ENCODE data around the gene CASD1. TPM values are rescaled to one million over a fixed set of nuclear protein-coding genes. Genes with fewer than 3 reads are reported as not detected.

Gene CASD1
- total and polyA plus RNA-seq, 4 experiments from 2014 or later, result 8.3 to 29.3 (median 21.1) TPM

GRCh38 chr7:94498918-94499317 is 10.7 kb upstream of the CASD1 start:
- H3K4me1 ChIP-seq (ENCODE audit: insufficient read depth, low read length), result no peaks in the 10 kb centered on the region
- intact Hi-C loops (cut with micrococcal nuclease), result no loop called here
- H3K4me1 Mint-ChIP-seq, result no peaks in the 10 kb centered on the region
- no peak overlapping the region for H3K27ac Mint-ChIP-seq
- H3K9me3 ChIP-seq (ENCODE audit: control insufficient read depth in 1 of 2, low read length in 2 of 2), result no peaks in the 10 kb centered on the region
- DNase-seq, result no peak
- H3K4me3 Mint-ChIP-seq, result no peak overlapping the region
- no peak overlapping the region for H3K4me3 ChIP-seq (ENCODE audit: low read length in 2 of 2)
- ChIA-PET POLR2A (ENCODE audit: partially characterized antibody) (no interaction called here), CTCF (ENCODE audit: partially characterized antibody) (interaction anchor here (1.0 kb wide), 1 partner anchor 23 kb away, joined by 3 read pairs; no protein-coding TSS in a partner anchor)
- H3K27ac ChIP-seq (ENCODE audit: low read depth, low read length), result no peak overlapping the region
- H3K27me3 ChIP-seq (ENCODE audit: insufficient read depth, low read length), result no peaks in the 10 kb centered on the region
- peaks cover 0 to 3% (median 0%) of the 10 kb centered on the region in 8 donors for H3K9me3 Mint-ChIP-seq
- H3K27me3 Mint-ChIP-seq, result peaks cover 14 to 15% of the 10 kb centered on the region in 2 donors
- no peaks in the 10 kb centered on the region for H3K36me3 Mint-ChIP-seq
- H3K36me3 ChIP-seq (ENCODE audit: insufficient read depth, low read length), result no peaks in the 10 kb centered on the region

- no peak for DNase-seq
- no peaks in the 10 kb centered on the region for H3K9me3 Mint-ChIP-seq
- no peak overlapping the region for H3K4me3 Mint-ChIP-seq
- no peak overlapping the region for H3K4me3 ChIP-seq (ENCODE audit: low read length in 2 of 2)
- ChIA-PET CTCF (ENCODE audit: partially characterized antibody) (no interaction called here), POLR2A (ENCODE audit: partially characterized antibody) (no interaction called here)
- H3K27me3 ChIP-seq (ENCODE audit: insufficient read depth, low read length), result no peaks in the 10 kb centered on the region
- no peaks in the 10 kb centered on the region for H3K36me3 ChIP-seq (ENCODE audit: insufficient read depth, low read length)
- no peaks in the 10 kb centered on the region for H3K9me3 ChIP-seq (ENCODE audit: control insufficient read depth in 1 of 2, low read length in 2 of 2)
- no peak overlapping the region for H3K27ac ChIP-seq (ENCODE audit: low read depth, low read length)
- H3K27me3 Mint-ChIP-seq, result no peaks in the 10 kb centered on the region
- peaks cover 22 to 32% (median 27%) of the 10 kb centered on the region in 4 donors for H3K4me1 Mint-ChIP-seq
- H3K36me3 Mint-ChIP-seq, result peaks cover 0 to 1% of the 10 kb centered on the region in 2 donors
- peaks cover 25% of the 10 kb centered on the region for H3K4me1 ChIP-seq (ENCODE audit: insufficient read depth, low read length)
- no peak overlapping the region for H3K27ac Mint-ChIP-seq
- intact Hi-C loops (cut with micrococcal nuclease), result loop anchor here (5.0 kb wide), 1 partner anchor 505 kb away; the partner anchor contains the start of gene BET1
Measured at GRCh38 chr7:94507462-94507861, 2.1 kb upstream of the CASD1 start.

DNA sequence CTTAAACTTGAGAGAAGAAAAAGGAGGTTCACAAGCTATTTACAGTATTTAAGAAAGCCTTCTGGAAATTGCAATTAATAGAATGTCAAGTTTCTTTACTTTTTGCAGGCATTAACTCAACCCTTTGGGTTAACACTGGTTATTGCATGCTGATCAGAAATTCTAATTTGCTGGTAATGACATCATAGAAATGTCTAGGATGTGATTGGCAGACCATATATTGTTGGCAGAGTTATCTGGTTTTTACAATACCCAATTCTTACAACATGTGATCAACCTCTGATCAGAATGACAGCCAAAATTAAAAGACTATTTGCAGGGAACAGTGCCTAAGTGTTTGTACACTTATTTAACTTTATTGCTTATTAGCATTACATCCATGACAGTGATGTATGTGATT is 1.6 kb upstream of the CASD1 start:
- H3K27me3 Mint-ChIP-seq, result no peaks in the 10 kb centered on the region
- Histone ChIP-seq H3K27me3 (ENCODE audit: insufficient read depth, low read length) (no peaks in the 10 kb centered on the region), H3K27ac (ENCODE audit: low read depth, low read length) (no peak overlapping the region), H3K4me1 (ENCODE audit: insufficient read depth, low read length) (peaks cover 30% of the 10 kb centered on the region), H3K9me3 (ENCODE audit: control insufficient read depth in 1 of 2, low read length in 2 of 2) (no peaks in the 10 kb centered on the region), H3K36me3 (ENCODE audit: insufficient read depth, low read length) (no peaks in the 10 kb centered on the region), H3K4me3 (ENCODE audit: low read length in 2 of 2) (no peak overlapping the region)
- H3K4me1 Mint-ChIP-seq, result peaks cover 27 to 37% (median 32%) of the 10 kb centered on the region in 4 donors
- intact Hi-C loops (cut with micrococcal nuclease), result loop anchor here (5.0 kb wide), 1 partner anchor 506 kb away; the partner anchor contains the start of gene BET1
- peak overlapping the region in 1 of 7 donors; percentile 92 for H3K27ac Mint-ChIP-seq
- peak overlapping the region in 5 of 8 donors; percentile 83 to 92 (median 89) for H3K4me3 Mint-ChIP-seq
- POLR2A ChIA-PET (ENCODE audit: partially characterized antibody), result no interaction called here
- CTCF ChIA-PET (ENCODE audit: partially characterized antibody), result no interaction called here
- DNase-seq, result peak in 1 of 5 donors; percentile 4
- no peaks in the 10 kb centered on the region for H3K9me3 Mint-ChIP-seq
- H3K36me3 Mint-ChIP-seq, result peaks cover 1 to 3% of the 10 kb centered on the region in 2 donors

DNA sequence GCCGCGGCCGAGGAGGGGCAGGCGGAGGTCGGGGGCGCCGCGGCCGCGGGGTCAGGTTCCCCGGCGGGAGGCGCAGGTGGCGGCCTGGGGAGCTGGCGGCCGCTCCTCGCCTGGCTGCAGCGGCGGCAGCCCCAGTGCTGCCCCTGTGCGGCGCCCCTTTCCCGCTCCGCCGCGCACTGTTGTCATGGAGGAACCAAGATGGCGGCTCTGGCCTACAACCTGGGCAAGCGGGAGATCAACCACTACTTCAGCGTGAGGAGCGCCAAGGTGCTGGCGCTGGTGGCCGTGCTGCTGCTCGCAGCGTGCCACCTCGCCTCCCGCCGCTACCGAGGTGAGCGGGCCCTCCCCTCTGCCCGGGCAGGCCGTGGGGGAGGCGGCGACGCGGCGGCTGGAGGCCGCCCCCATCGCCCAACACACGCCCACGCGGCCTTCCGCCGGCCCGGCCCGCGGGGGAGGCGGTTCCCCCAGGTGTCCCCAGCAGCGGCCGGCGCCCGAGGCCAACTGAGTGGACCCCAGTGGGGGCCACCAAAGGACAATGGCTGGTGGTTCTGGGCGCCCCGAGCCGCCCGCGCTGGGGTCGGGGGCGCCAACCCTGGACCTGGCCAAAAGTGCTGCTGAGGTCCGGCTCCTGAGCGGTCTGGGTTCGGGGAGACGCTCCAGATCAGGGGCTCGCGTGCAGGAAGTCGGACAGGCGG is 425 bp downstream of the CASD1 start:
- Histone ChIP-seq H3K4me3 (ENCODE audit: low read length in 2 of 2) (peak overlapping the region; percentile 54 to 88), H3K36me3 (ENCODE audit: insufficient read depth, low read length) (no peaks in the 10 kb centered on the region), H3K4me1 (ENCODE audit: insufficient read depth, low read length) (peaks cover 43% of the 10 kb centered on the region), H3K27me3 (ENCODE audit: insufficient read depth, low read length) (no peaks in the 10 kb centered on the region), H3K27ac (ENCODE audit: low read depth, low read length) (peak overlapping the region; percentile 83), H3K9me3 (ENCODE audit: control insufficient read depth in 1 of 2, low read length in 2 of 2) (no peaks in the 10 kb centered on the region)
- ChIA-PET POLR2A (ENCODE audit: partially characterized antibody) (interaction anchor here (1.9 kb wide), 1 partner anchor 147 kb away, joined by 13 read pairs; the partner anchor contains the start of gene SGCE), CTCF (ENCODE audit: partially characterized antibody) (no interaction called here)
- H3K27ac Mint-ChIP-seq, result peak overlapping the region; percentile 71 to 94 (median 91)
- H3K36me3 Mint-ChIP-seq, result peaks cover 1 to 3% of the 10 kb centered on the region in 2 donors
- H3K27me3 Mint-ChIP-seq, result no peaks in the 10 kb centered on the region
- peak overlapping the region; percentile 82 to 94 (median 90) for H3K4me3 Mint-ChIP-seq
- DNase-seq, result peak; percentile 68 to 79 (median 73)
- H3K4me1 Mint-ChIP-seq, result peaks cover 39 to 51% (median 45%) of the 10 kb centered on the region in 4 donors
- H3K9me3 Mint-ChIP-seq, result no peaks in the 10 kb centered on the region
- intact Hi-C loops (cut with micrococcal nuclease), result loop anchor here (1.0 to 10.0 kb wide), 3 partner anchors 147 to 1275 kb away; partner anchors contain the start of genes BET1 and VPS50

DNA sequence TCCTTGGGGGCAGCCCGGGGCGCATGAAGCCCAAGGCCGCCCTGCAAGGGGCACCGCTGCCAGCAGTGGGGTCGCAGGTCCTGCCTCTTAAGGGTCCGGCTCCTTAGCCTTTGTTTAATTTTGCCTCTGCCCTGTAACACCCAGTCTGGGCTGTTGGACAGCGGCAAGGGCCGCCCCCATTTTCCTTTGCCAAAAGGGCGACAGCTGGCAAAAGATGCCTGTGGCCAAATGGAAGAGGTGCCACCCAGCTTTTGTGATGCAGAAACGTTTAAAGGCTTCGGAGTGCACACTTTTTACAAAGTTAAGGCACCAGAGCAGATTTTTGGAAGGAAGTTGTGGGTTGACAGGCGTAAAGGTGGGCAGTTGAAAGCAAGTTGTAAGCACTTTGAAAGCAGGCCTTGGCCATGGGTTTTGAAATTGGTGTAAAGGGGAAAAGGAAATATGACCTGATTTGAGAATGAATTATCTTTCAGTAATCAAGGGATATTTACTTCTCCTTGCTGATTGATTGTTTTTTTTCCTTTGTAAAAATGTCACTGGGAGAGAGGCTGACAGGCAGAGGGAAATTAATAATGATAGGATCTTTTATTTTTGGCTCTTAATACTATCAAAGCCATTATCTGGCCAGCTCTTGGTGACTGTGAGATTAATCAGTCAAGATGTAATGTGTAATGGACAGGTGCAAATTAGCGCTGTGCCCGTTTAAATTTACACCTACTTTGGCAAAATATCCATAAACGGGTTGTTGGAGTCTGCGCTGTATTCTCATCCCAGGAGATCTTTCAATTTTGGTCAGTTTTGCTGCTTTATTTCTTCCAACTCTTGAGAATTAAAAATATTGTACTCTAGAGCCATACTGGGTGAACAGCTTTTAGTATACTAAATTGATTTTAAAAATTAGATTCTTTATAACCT is 1.2 kb downstream of the CASD1 start:
- peak; percentile 44 to 59 (median 54) for DNase-seq
- Mint-ChIP-seq H3K36me3 (peaks cover 1 to 3% of the 10 kb centered on the region in 2 donors), H3K9me3 (no peaks in the 10 kb centered on the region), H3K4me1 (peaks cover 44 to 57% (median 50%) of the 10 kb centered on the region in 4 donors), H3K27me3 (no peaks in the 10 kb centered on the region), H3K4me3 (peak overlapping the region; percentile 63 to 94 (median 87)), H3K27ac (peak overlapping the region; percentile 68 to 94 (median 80))
- peak overlapping the region; percentile 83 for H3K27ac ChIP-seq (ENCODE audit: low read depth, low read length)
- H3K4me3 ChIP-seq (ENCODE audit: low read length in 2 of 2), result peak overlapping the region; percentile 54 to 88
- no peaks in the 10 kb centered on the region for H3K36me3 ChIP-seq (ENCODE audit: insufficient read depth, low read length)
- no peaks in the 10 kb centered on the region for H3K9me3 ChIP-seq (ENCODE audit: control insufficient read depth in 1 of 2, low read length in 2 of 2)
- ChIA-PET POLR2A (ENCODE audit: partially characterized antibody) (interaction anchor here (1.1 to 1.9 kb wide), 2 partner anchors 146 to 147 kb away, joined by 4 to 13 read pairs; partner anchors contain the start of gene SGCE), CTCF (ENCODE audit: partially characterized antibody) (interaction anchor here (1.5 kb wide), 2 partner anchors 12 to 62 kb away, joined by 3 to 4 read pairs; no protein-coding TSS in a partner anchor)
- no peaks in the 10 kb centered on the region for H3K27me3 ChIP-seq (ENCODE audit: insufficient read depth, low read length)
- H3K4me1 ChIP-seq (ENCODE audit: insufficient read depth, low read length), result peaks cover 50% of the 10 kb centered on the region
- intact Hi-C loops (cut with micrococcal nuclease), result loop anchor here (10.0 kb wide), 1 partner anchor 1276 kb away; the partner anchor contains the start of gene VPS50

DNA sequence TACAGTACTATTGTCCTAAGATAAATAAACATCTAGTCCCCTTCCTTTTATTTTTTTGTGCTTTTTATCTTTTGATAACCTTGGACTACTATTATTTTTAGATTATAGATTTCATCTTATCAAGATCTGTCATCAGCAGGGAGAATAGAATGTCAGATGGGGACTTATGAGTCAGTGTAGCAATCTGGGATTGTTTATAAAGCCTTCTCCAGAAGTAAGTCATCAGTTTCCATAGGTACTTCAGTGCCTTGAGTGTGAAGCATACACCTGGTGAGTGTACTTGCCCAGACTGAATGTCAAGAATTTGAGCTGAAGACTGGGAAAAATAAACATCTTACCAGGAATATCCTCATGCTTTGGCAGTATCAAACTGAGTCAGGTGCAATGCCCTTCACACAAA is 2.1 kb downstream of the CASD1 start:
- peaks cover 48 to 63% (median 55%) of the 10 kb centered on the region in 4 donors for H3K4me1 Mint-ChIP-seq
- H3K27ac Mint-ChIP-seq, result peak overlapping the region in 6 of 7 donors; percentile 35 to 94 (median 74)

More for the DNA sequence above, 2.1 kb downstream of the CASD1 start:
- H3K9me3 Mint-ChIP-seq, result no peaks in the 10 kb centered on the region
- no peaks in the 10 kb centered on the region for H3K36me3 ChIP-seq (ENCODE audit: insufficient read depth, low read length)
- intact Hi-C loops (cut with micrococcal nuclease), result loop anchor here (10.0 kb wide), 1 partner anchor 1277 kb away; the partner anchor contains the start of gene VPS50
- H3K36me3 Mint-ChIP-seq, result peaks cover 1 to 3% of the 10 kb centered on the region in 2 donors
- no peaks in the 10 kb centered on the region for H3K27me3 Mint-ChIP-seq
- no peaks in the 10 kb centered on the region for H3K9me3 ChIP-seq (ENCODE audit: control insufficient read depth in 1 of 2, low read length in 2 of 2)
- no peak overlapping the region for H3K4me3 ChIP-seq (ENCODE audit: low read length in 2 of 2)
- CTCF ChIA-PET (ENCODE audit: partially characterized antibody), result interaction anchor here (0.6 to 1.5 kb wide), 3 partner anchors 12 to 1179 kb away, joined by 3 to 4 read pairs (median 3); no protein-coding TSS in a partner anchor
- POLR2A ChIA-PET (ENCODE audit: partially characterized antibody), result interaction anchor here (1.1 kb wide), 1 partner anchor 146 kb away, joined by 4 read pairs; no protein-coding TSS in a partner anchor
- H3K27me3 ChIP-seq (ENCODE audit: insufficient read depth, low read length), result no peaks in the 10 kb centered on the region
- H3K4me1 ChIP-seq (ENCODE audit: insufficient read depth, low read length), result peaks cover 50% of the 10 kb centered on the region
- H3K27ac ChIP-seq (ENCODE audit: low read depth, low read length), result no peak overlapping the region
- DNase-seq, result no peak
- peak overlapping the region; percentile 7 to 94 (median 72) for H3K4me3 Mint-ChIP-seq
